B cell (primary cell): Measurements from ENCODE around the gene LMTK3. TPM values are rescaled to one million over a fixed set of nuclear protein-coding genes. Genes with fewer than 3 reads are reported as not detected.
A peak's percentile ranks its signal among the peaks of the same experiment; 100 is the strongest.

Experiments used
- ATAC-seq: fragments of 200-7000 bp; cut with Tn5 transposase; one replicate; pipeline ENCODE4 v1.10.0; 2021; ENCODE audit warnings: low read depth, mild to moderate bottlenecking, moderate number of reproducible peaks, moderate library complexity
- CTCF ChIA-PET: fragments of 350-600 bp; sonication (Branson Sonifier 250); formaldehyde crosslinking; loops from one replicate; lab custom pipeline; 2021; ENCODE audit warnings: antibody characterized with exemption, inconsistent platforms; lab: Charles Lee
- POLR2A ChIA-PET: fragments of 350-600 bp; sonication (Branson Sonifier 250); formaldehyde crosslinking; loops from one replicate; lab custom pipeline; 2021; ENCODE audit warnings: antibody characterized with exemption; lab: Charles Lee
- DNase-seq: peaks from one replicate; pipeline ENCODE4 v3.0.0; 2013
- H2AFZ ChIP-seq: 2 replicates; pipeline ENCODE4 v1.6.1; 2012; ENCODE audit warnings: mild to moderate bottlenecking, low read depth, low read length; ENCODE audit not compliant: insufficient read depth, poor library complexity, severe bottlenecking
- H3K27ac ChIP-seq, 2 donors: 1 replicate in 1 of 2; 2 replicates in 1 of 2; pipeline ENCODE4 v1.5.1; 2012 to 2013; ENCODE audit warnings: low read length in 2 of 2, mild to moderate bottlenecking in 2 of 2, moderate library complexity in 1 of 2
- H3K27me3 ChIP-seq, 4 experiments: fragments of 200-600 bp in 1 of 4; sonication (generic) in 1 of 4; replicated peaks in 1 of 4; 1 replicate in 2 of 4; 2 replicates in 2 of 4; pipeline versions ENCODE4 v1.6.1 to v1.7.0; 2013 to 2016; ENCODE audit warnings: low read length in 3 of 4, mild to moderate bottlenecking in 2 of 4, mixed read lengths in 1 of 4, moderate library complexity in 1 of 4; ENCODE audit not compliant: insufficient read depth in 4 of 4, control insufficient read depth in 3 of 4; ENCODE audit errors: control extremely low read depth in 1 of 4
- H3K36me3 ChIP-seq, 2 experiments: replicated peaks in 1 of 2; 1 replicate in 1 of 2; 2 replicates in 1 of 2; pipeline versions ENCODE4 v1.6.1 to v1.7.1; 2013; ENCODE audit warnings: low read length in 1 of 2; ENCODE audit not compliant: insufficient read depth in 2 of 2, control insufficient read depth in 1 of 2; ENCODE audit errors: control extremely low read depth in 1 of 2, extremely low read depth in 1 of 2
- H3K4me1 ChIP-seq, 2 donors: fragments of 200-600 bp in 1 of 2; sonication (generic) in 1 of 2; 1 replicate in 1 of 2; 2 replicates in 1 of 2; pipeline versions ENCODE4 v1.5.1 to v1.6.1; 2013 to 2017; ENCODE audit warnings: low read length in 2 of 2; ENCODE audit not compliant: control insufficient read depth in 2 of 2, insufficient read depth in 2 of 2
- H3K4me2 ChIP-seq: replicated peaks from 2 replicates; pipeline ENCODE3; 2012; ENCODE audit warnings: mild to moderate bottlenecking, low read depth, low read length; ENCODE audit not compliant: poor library complexity, severe bottlenecking
- H3K4me3 ChIP-seq, 5 experiments: fragments of 200-600 bp in 1 of 5; sonication (generic) in 1 of 5; 1 replicate in 3 of 5; 2 replicates in 2 of 5; pipeline versions ENCODE4 v1.5.1 to v1.7.0; 2011 to 2016; ENCODE audit warnings: low read length in 4 of 5, mild to moderate bottlenecking in 4 of 5, low read depth in 2 of 5, control low read depth in 1 of 5, moderate library complexity in 1 of 5; ENCODE audit not compliant: insufficient read depth in 1 of 5; ENCODE audit errors: control extremely low read depth in 1 of 5, extremely low read depth in 1 of 5
- H3K79me2 ChIP-seq: fragments of 200-600 bp; sonication (generic); one replicate; pipeline ENCODE4 v1.6.0; 2016; ENCODE audit warnings: low read length; ENCODE audit not compliant: control insufficient read depth, insufficient read depth
- H3K9ac ChIP-seq: fragments of 200-600 bp; sonication (generic); 2 replicates; pipeline ENCODE4 v1.6.1; 2017; ENCODE audit warnings: mild to moderate bottlenecking, low read length, moderate library complexity
- H3K9me3 ChIP-seq, 3 donors: one replicate each; pipeline versions ENCODE4 v1.6.1 to v1.7.1; 2013; ENCODE audit warnings: low read length in 2 of 3; ENCODE audit not compliant: control insufficient read depth in 2 of 3, insufficient read depth in 1 of 3; ENCODE audit errors: control extremely low read depth in 1 of 3
- H4K20me1 ChIP-seq: 2 replicates; pipeline ENCODE4 v1.6.0; 2012; ENCODE audit warnings: mild to moderate bottlenecking, low read length; ENCODE audit not compliant: insufficient read depth, control insufficient read depth, poor library complexity, severe bottlenecking
- H3K27ac Mint-ChIP-seq: one replicate; pipeline ENCODE4 v1.8.0; 2021; ENCODE audit warnings: mixed read lengths
- H3K27me3 Mint-ChIP-seq: one replicate; pipeline ENCODE4 v1.8.0; 2021; ENCODE audit warnings: mixed read lengths
- H3K4me1 Mint-ChIP-seq: one replicate; pipeline ENCODE4 v1.8.0; 2021; ENCODE audit warnings: mixed read lengths
- H3K4me3 Mint-ChIP-seq: one replicate; pipeline ENCODE4 v1.8.0; 2021; ENCODE audit warnings: mixed read lengths
- H3K9me3 Mint-ChIP-seq: one replicate; pipeline ENCODE4 v1.8.0; 2022; ENCODE audit warnings: mixed read lengths; ENCODE audit not compliant: insufficient read depth
- EZH2 ChIP-seq: IDR thresholded peaks from 2 replicates; pipeline ENCODE4 v1.6.1; 2012; ENCODE audit warnings: borderline replicate concordance, low read depth, mild to moderate bottlenecking, moderate library complexity, low read length; ENCODE audit not compliant: insufficient read depth, poor library complexity, severe bottlenecking
- WGBS: methylation state at CpG from one replicate; pipeline ENCODE4 v1.1.5; 2013; ENCODE audit warnings: missing lambda C conversion rate; ENCODE audit not compliant: insufficient coverage; 5-methylcytosine and 5-hydroxymethylcytosine counted together
- intact Hi-C: fragments of 100-400 bp; cut with micrococcal nuclease; formaldehyde crosslinking; loops from one replicate; pipeline ENCODE4 v1.10.0; 2022
- polyA plus RNA-seq: library from polyadenylated mRNA; depleted of rRNA; stranded (reverse); fragments of >200 nt; gene quantifications from 2 replicates; pipeline ENCODE4 v1.2.3, GENCODE V29; 2012
- total RNA-seq, 2 donors: library from RNA; stranded (reverse); fragments of 120-200 nt in 1 of 2; gene quantifications; 1 replicate in 1 of 2; 2 replicates in 1 of 2; pipeline versions ENCODE4 v1.2.3 to v1.2.4, GENCODE V29; 2013 to 2022
- TF ChIP-seq, protein P1 (sequence below): fragments of 200-600 bp; IDR thresholded peaks from one replicate; pipeline ENCODE4 v1.8.0; 2022; ENCODE audit warnings: antibody characterized with exemption, mild to moderate bottlenecking

LMTK3 gene
- total and polyA plus RNA-seq, 2 donors (not counting 1 experiment from before 2014, with no cell fraction given): 0.19 to 1.6 TPM

DNA sequence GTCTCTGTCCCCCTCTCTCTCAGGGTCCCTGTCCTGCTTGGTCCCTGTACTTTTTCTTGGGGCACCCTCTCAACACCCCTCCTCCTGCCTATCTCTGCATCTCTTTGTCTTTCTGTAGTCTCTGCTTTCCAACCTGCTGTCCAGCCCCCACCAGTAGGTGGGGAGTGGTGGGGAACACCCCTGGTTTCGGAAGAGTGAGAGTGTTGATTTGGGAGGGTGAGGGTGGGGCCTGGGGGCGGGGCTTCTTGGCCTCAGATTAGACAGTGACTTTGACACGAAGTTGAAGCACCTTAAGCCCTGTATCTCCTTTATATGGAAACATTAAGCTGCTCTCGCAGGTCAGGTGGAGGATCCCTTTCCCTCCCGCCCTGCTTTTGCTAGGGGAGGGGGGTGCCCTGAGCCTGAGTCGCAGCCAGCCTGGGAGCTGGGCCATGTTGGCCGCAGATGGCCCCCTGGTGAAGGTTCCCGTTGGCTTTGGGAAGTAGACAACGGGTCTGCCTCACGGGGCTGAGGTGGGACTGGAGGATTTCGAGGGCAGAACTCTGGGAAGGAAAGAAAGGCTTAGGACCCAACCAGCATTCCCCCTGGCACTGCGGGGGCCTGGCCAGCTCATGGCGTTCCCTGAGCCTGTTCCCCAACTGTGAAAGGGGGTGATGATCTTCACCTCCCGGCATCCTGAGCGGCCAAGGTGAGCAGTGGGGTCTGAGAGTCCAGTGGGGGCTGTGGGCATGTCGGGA is 56.3 kb downstream of the LMTK3 start, which contains the start of gene KCNJ14:
TSS of gene KCNJ14 (plus strand) at position 404 of the 737 bp plus-strand sequence. CDS start 6,151 bp downstream, outside the sequence.
- Histone ChIP-seq H3K36me3 (peaks cover 0 to 52% of the 10 kb centered on the region in 2 experiments), H2AFZ (no peak within 1 kb of the TSS)

More for the DNA sequence above, 56.3 kb downstream of the LMTK3 start, which contains the start of gene KCNJ14:
- Histone ChIP-seq H3K9ac (no peak within 1 kb of the TSS), H3K27me3 (no peaks in the 10 kb centered on the region), H4K20me1 (peaks cover 38% of the 10 kb centered on the region), H3K79me2 (peaks cover 19% of the 10 kb centered on the region), H3K4me3 (no peak within 1 kb of the TSS), H3K4me1 (peaks cover 0 to 6% of the 10 kb centered on the region in 2 donors), H3K4me2 (no peak within 1 kb of the TSS), H3K9me3 (no peaks in the 10 kb centered on the region), H3K27ac (no peak within 1 kb of the TSS)
- ATAC-seq (no peak), DNase-seq (no peak)
- 98% methylated on average over 13 of the region's 16 CpGs for WGBS
- peak within 1 kb of the TSS; percentile 29 for H3K27ac Mint-ChIP-seq
- H3K9me3 Mint-ChIP-seq: no peaks in the 10 kb centered on the region
- peaks cover 8% of the 10 kb centered on the region for H3K4me1 Mint-ChIP-seq
- ChIA-PET CTCF (no interaction called here), POLR2A (no interaction called here)
- intact Hi-C loops: no loop called here
- H3K27me3 Mint-ChIP-seq: no peaks in the 10 kb centered on the region
- TF ChIP-seq, protein P1, sequence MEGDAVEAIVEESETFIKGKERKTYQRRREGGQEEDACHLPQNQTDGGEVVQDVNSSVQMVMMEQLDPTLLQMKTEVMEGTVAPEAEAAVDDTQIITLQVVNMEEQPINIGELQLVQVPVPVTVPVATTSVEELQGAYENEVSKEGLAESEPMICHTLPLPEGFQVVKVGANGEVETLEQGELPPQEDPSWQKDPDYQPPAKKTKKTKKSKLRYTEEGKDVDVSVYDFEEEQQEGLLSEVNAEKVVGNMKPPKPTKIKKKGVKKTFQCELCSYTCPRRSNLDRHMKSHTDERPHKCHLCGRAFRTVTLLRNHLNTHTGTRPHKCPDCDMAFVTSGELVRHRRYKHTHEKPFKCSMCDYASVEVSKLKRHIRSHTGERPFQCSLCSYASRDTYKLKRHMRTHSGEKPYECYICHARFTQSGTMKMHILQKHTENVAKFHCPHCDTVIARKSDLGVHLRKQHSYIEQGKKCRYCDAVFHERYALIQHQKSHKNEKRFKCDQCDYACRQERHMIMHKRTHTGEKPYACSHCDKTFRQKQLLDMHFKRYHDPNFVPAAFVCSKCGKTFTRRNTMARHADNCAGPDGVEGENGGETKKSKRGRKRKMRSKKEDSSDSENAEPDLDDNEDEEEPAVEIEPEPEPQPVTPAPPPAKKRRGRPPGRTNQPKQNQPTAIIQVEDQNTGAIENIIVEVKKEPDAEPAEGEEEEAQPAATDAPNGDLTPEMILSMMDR: no peak
- no peak for TF ChIP-seq EZH2
- no peak within 1 kb of the TSS for H3K4me3 Mint-ChIP-seq
